Osteocyte (in vitro differentiated cells): ENCODE measurements around the gene DUSP18. TPM values are rescaled to one million over a fixed set of nuclear protein-coding genes. Genes with fewer than 3 reads are reported as not detected.

Experiments
- DNase-seq: peaks from one replicate; pipeline ENCODE4 v3.0.0; 2021; ENCODE audit warnings: mixed read lengths; ENCODE audit not compliant: unreplicated experiment; ENCODE audit errors: extremely low spot score
- H3K27ac Mint-ChIP-seq: one replicate; pipeline ENCODE4 v1.8.0; 2021; ENCODE audit warnings: mild to moderate bottlenecking, mixed read lengths; ENCODE audit not compliant: unreplicated experiment
- H3K27me3 Mint-ChIP-seq: one replicate; pipeline ENCODE4 v1.8.0; 2021; ENCODE audit warnings: mixed read lengths; ENCODE audit not compliant: unreplicated experiment
- H3K36me3 Mint-ChIP-seq: one replicate; pipeline ENCODE4 v1.8.0; 2021; ENCODE audit warnings: mixed read lengths; ENCODE audit not compliant: unreplicated experiment
- H3K4me1 Mint-ChIP-seq: one replicate; pipeline ENCODE4 v1.8.0; 2021; ENCODE audit warnings: mixed read lengths; ENCODE audit not compliant: unreplicated experiment
- H3K4me3 Mint-ChIP-seq: one replicate; pipeline ENCODE4 v1.8.0; 2021; ENCODE audit warnings: mild to moderate bottlenecking, moderate library complexity, mixed read lengths; ENCODE audit not compliant: unreplicated experiment
- H3K9me3 Mint-ChIP-seq: one replicate; pipeline ENCODE4 v1.8.0; 2021; ENCODE audit warnings: mixed read lengths; ENCODE audit not compliant: unreplicated experiment
- total RNA-seq: library from RNA; stranded (reverse); gene quantifications from 2 replicates; pipeline ENCODE4 v1.2.1, GENCODE V29; 2021
- TF ChIP-seq, protein P1 (sequence below): fragments of 200-600 bp; sonication (generic); IDR thresholded peaks from 2 replicates; pipeline ENCODE4 v1.5.0; 2021; ENCODE audit warnings: antibody characterized with exemption, mild to moderate bottlenecking, moderate library complexity

Gene DUSP18
- total RNA-seq, 1 donor from 2014 or later: 10.7 TPM

DNA sequence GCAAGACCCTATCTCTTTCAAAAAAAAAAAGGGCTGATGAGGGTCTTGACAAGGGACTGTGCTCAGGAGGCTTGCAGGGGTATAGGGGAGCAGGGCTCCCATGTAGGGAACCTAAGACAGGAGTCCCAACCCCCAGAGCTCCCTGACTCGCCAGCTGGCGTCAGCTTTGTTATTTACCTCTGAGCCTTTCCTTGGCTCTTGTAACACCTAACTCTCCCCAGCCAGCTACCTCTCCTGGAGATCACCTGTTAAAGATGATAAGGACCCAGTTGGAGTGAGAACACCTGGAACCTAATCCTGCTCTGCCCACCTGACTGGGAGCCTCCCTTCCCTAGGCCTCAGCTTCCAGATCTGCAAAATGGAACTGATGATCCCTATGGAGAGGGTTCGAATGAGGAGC lies 18.9 kb downstream of the DUSP18 start:
- peaks cover 5% of the 10 kb centered on the region for H3K4me1 Mint-ChIP-seq
- H3K9me3 Mint-ChIP-seq: no peaks in the 10 kb centered on the region
- H3K36me3 Mint-ChIP-seq: peaks cover 5% of the 10 kb centered on the region
- TF ChIP-seq, protein P1, sequence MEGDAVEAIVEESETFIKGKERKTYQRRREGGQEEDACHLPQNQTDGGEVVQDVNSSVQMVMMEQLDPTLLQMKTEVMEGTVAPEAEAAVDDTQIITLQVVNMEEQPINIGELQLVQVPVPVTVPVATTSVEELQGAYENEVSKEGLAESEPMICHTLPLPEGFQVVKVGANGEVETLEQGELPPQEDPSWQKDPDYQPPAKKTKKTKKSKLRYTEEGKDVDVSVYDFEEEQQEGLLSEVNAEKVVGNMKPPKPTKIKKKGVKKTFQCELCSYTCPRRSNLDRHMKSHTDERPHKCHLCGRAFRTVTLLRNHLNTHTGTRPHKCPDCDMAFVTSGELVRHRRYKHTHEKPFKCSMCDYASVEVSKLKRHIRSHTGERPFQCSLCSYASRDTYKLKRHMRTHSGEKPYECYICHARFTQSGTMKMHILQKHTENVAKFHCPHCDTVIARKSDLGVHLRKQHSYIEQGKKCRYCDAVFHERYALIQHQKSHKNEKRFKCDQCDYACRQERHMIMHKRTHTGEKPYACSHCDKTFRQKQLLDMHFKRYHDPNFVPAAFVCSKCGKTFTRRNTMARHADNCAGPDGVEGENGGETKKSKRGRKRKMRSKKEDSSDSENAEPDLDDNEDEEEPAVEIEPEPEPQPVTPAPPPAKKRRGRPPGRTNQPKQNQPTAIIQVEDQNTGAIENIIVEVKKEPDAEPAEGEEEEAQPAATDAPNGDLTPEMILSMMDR: no peak
- no peak for DNase-seq
- H3K27me3 Mint-ChIP-seq: no peaks in the 10 kb centered on the region
- no peak overlapping the region for H3K4me3 Mint-ChIP-seq
- H3K27ac Mint-ChIP-seq: no peak overlapping the region

GRCh38 chr22:30647536-30647935 lies 20.1 kb downstream of the DUSP18 start:
- Mint-ChIP-seq H3K36me3 (peaks cover 5% of the 10 kb centered on the region), H3K27ac (no peak overlapping the region)
- TF ChIP-seq, protein P1: no peak

DNA sequence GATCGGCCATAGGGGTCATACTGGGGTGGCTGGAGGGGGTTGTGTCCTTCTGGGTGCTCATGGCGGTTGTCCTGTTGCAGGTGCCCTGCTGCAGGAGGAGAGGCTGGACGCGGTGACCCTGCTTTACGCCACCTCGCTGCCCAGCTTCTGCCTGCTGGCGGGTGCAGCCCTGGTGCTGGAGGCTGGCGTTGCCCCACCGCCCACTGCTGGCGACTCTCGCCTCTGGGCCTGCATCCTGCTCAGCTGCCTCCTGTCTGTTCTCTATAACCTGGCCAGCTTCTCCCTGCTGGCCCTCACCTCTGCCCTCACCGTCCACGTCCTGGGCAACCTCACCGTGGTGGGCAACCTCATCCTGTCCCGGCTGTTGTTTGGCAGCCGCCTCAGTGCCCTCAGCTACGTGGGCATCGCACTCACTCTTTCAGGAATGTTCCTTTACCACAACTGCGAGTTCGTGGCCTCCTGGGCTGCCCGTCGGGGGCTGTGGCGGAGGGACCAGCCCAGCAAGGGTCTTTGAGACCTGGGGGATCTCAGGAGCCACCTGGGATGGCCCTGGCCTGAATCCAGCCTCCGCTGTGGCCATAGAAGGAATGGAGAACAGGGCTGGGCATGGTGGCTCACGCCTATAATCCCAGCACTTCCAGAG lies 21.0 kb downstream of the DUSP18 start:
- Mint-ChIP-seq H3K36me3 (peaks cover 5% of the 10 kb centered on the region), H3K27me3 (no peaks in the 10 kb centered on the region), H3K4me1 (peaks cover 10% of the 10 kb centered on the region), H3K9me3 (no peaks in the 10 kb centered on the region), H3K4me3 (no peak overlapping the region), H3K27ac (no peak overlapping the region)
- TF ChIP-seq, protein P1: no peak
- no peak for DNase-seq

More at GRCh38 chr22:30647536-30647935, 20.1 kb downstream of the DUSP18 start:
- peaks cover 10% of the 10 kb centered on the region for H3K4me1 Mint-ChIP-seq
- DNase-seq: no peak
- H3K27me3 Mint-ChIP-seq: no peaks in the 10 kb centered on the region
- no peaks in the 10 kb centered on the region for H3K9me3 Mint-ChIP-seq
- no peak overlapping the region for H3K4me3 Mint-ChIP-seq

- no peak overlapping the region for H3K4me3 Mint-ChIP-seq
- no peak for DNase-seq
- H3K27ac Mint-ChIP-seq: peak overlapping the region; percentile 47
- H3K9me3 Mint-ChIP-seq: no peaks in the 10 kb centered on the region
- H3K4me1 Mint-ChIP-seq: peaks cover 5% of the 10 kb centered on the region
- peaks cover 8% of the 10 kb centered on the region for H3K36me3 Mint-ChIP-seq
- TF ChIP-seq, protein P1: no peak
- H3K27me3 Mint-ChIP-seq: no peaks in the 10 kb centered on the region
Measured at GRCh38 chr22:30643055-30643875, 24.4 kb downstream of the DUSP18 start.

GRCh38 chr22:30640839-30641430 lies 26.7 kb downstream of the DUSP18 start:
- Mint-ChIP-seq H3K36me3 (peaks cover 3% of the 10 kb centered on the region), H3K27me3 (no peaks in the 10 kb centered on the region), H3K27ac (no peak overlapping the region), H3K4me1 (peaks cover 19% of the 10 kb centered on the region), H3K4me3 (no peak overlapping the region), H3K9me3 (no peaks in the 10 kb centered on the region)
- no peak for DNase-seq
- TF ChIP-seq, protein P1: no peak
